Stimulated activated CD4-positive, alpha-beta T cell treated with anti-CD3 and anti-CD28 coated beads, Interleukin-4, amount 100 ng/mL, for 48 hours (primary cell): ENCODE data around the gene CCDC183.
"Not testable (repeated sequence)": the region's sequence is repeated elsewhere in the genome, so short reads cannot be mapped to it uniquely, and the experiment has no call there.

Experiments used
- DNase-seq, 2 donors: peaks; one replicate each; pipeline ENCODE4 v3.0.0-alpha.2; 2020; ENCODE audit warnings: low read depth in 2 of 2

CCDC183 gene

DNA sequence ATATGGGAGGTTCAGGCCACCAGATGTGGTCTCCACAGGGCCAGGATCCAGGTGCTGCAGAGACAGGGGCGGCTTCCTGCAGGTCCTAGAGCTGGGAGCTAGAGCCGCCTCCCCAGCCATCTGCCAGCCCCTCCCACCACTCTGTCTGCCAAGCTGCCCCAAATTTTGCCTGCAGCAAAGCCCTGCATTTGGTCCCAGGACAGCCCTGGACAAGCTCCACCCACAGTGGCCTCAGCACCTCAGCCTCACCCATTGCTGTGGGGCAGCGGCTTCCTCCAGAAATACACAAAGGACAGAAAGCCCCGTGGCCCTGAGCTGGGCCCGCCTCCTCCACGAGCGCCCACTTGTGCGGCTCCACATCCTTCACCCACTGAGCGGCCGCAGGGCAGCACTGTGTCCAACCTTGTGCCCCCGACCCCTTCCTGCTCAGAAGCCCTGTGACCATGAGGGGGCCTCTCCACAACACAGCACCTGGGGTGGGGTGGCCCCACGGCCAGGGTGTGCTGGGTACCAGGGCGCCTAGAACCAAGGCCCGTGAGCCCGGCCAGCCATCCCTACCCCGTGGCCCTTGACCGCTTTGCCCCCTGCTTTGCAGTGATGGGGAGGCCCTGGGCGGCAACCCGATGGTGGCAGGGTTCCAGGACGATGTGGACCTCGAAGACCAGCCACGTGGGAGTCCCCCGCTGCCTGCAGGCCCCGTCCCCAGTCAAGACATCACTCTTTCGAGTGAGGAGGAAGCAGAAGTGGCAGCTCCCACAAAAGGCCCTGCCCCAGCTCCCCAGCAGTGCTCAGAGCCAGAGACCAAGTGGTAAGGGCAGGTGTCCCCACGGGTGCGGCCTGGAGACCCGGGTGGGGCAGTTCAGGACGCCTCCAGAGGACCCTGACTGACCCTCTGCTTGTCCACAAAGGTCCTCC lies 42.4 kb downstream of the CCDC183 start:
- DNase-seq: no peak

- DNase-seq: no peak
These were observed 43.3 kb downstream of the CCDC183 start for GRCh38 chr9:136839229-136840139.

DNA sequence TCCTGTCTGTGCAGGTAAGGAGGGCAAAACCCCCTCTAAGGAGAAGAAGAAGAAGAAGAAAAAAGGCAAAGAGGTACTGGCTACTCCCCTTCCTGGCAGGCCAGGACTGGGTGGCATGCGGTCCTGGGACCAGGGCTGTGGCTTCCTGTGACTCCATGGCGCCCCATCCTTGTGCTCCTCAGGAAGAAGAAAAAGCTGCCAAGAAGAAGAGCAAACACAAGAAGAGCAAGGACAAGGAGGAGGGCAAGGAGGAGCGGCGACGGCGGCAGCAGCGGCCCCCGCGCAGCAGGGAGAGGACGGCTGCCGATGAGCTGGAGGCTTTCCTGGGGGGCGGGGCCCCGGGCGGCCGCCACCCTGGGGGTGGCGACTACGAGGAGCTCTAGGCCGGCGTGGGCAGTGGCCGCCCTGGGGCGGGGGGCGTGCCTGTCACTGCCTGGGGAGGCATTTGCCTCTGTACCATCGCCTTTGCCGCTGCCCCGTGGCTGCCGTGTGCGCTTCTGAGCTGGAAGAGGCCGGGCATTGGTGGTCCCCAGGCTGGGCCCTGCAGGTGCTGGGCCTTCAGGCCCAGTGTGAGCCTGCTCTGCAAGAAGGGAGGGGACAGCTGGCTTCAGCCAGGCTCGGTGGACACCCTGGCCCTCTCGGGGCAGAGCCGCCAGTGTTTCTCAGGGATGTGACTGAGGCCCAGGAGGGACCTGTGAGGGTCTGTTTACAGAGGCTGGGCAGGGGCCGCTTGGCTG lies 44.2 kb downstream of the CCDC183 start:
- DNase-seq: no peak

DNA sequence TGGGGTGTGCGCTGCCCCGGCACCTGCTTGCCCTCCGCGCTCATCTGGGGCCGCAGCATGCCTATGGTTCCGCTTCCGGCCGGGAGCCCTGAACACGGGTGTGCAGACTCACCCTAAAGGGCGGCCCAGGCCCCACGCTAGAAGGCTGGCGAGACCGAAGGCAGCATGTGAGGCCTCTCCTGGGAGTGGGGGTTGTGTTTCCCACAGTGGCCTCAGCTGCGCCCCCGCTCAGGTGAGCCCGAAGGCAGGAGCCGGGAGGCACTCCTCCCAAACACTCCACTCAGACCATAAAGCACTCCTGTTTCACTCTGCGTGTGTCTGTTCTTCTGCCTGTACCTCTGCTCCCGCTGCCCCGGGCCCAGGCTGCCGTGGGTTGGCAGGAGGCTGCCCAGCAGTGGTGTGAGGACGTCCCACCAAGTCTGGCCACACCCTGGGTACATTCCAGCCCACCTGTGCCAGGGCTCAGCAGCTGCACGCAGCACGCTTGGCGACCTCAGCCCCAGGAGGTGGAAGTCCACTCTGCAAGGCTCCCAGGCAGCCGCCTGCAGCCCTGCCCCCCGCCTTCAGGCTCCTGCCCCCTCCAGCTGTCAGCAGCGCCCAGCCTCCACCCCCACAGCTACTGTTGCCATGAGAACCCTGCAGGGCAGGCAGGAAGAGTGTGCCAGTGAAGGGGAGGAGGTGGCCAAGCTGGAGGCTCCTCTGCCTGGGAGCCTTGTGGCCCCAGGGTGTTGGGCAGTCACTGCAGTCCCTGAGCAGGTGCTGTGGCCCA lies 44.9 kb downstream of the CCDC183 start:
- DNase-seq: no peak

DNA sequence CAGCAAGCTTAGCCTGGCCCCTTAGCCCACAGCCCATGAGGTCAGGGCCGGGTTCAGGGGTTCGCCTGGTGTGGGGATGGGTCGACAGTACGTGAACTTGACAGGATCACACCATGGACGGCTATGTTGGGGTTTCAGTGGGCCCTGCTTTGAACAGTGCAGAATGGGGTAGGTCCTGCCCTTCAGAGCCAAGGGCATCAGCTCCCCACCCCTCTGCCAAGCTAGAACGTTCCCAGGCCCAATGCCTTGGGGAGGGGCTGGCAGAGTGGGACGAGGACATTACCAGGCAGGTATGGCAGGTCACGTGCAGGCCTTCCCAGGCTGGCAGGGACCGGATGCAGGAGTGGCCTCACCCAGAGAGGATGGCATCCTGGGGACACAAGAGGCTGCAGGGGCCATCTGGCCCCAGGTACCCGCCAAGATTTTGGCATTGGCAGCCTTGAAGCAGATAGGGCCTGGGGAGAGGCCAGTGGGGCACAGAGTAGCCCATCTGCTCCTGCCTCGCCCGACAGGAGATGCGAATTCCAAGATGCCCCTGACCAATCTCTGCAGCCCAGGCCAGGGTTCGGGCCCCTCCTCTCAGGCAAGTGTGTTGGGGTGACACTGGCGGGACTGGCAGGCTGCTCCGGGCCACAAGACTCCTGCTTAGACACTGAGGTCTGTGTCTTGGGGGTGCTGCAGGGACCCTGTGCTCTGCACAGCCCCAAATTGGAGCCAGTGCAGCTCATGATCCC lies 45.7 kb downstream of the CCDC183 start:
- not testable (repeated sequence) for DNase-seq

- peak; percentile 73 to 78 for DNase-seq
These were observed 46.3 kb downstream of the CCDC183 start, which contains the start of gene AJM1 for GRCh38 chr9:136842380-136842948. AJM1 (plus strand) TSS chr9:136842478; CDS start chr9:136844415, 1,937 bp downstream.

DNA sequence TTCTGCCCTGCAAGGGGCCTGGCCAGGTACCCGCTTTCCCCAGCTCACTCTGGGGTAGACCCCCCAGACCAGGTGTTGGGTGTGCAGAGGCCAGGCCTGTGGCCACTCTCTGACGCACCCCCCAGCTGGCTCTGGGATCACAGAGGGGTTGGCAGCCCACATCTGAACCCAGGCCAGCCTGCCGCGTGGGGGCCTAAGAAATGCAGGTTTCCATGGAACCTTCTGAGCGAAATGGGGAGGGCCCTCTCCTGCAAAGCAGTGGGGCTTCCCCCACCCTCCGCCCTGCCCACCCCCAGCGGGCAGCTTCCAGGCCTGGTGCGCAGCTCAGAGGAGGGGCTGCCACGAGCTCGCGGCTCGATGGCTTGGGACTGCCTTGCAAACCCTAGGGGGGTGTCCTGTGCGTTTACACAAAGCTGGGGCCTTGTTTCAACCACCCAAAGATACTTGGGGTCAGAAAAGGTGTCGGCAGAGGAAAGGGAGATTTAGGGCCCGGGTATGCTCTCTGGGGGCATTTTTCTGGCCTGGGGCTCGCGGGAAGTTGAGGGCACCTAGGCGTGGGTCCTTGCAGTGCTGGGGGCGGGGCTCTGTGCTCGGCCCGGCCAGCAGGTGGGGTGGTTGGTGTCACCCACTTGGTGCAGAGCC lies 47.1 kb downstream of the CCDC183 start:
- not testable (repeated sequence) for DNase-seq

DNA sequence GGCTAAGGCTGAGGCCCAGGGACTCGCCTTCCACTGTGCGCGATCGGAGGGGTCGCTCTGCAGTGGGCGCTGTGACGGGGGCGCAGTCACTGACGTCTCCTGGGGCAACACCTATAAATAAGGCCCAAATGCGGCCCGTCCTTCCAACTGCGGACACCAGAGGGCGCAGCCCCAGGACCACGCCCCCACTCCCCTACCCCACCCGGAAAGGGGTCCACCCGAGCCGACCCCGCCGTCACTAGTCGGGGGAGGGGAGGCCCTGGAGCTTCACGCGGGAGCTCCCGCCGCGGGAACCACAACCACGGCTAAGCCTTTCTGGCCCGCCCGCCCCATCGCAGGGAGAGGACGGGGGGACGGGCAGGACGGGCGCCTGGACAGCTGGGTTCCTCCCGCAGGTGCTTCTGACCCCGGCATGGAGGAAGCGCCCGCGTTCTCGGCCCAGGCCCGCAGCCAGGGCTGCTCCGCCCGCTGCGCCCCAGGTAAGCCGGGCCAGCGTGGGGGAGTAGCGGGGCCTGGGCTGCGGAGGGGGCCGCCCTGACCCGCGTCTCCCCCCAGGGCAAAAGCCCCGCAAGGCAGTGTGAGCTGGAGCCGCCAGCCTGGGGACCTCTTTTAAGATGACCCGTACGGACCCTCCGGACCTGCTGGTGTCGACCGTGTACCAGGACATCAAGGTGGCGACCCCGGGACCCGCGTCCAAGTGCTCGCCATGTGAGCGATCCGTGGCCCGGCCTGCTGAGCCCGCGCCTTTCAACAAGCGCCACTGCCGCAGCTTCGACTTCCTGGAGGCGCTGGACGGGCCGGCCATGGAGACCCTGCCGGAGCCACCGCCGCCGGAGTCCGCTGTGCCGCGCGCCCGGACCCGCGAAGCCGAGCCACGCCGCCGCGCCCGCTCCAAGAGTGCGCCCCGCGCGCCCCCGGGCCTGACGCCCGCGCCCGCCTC lies 47.9 kb downstream of the CCDC183 start:
- DNase-seq: peak; percentile 53 to 62

DNA sequence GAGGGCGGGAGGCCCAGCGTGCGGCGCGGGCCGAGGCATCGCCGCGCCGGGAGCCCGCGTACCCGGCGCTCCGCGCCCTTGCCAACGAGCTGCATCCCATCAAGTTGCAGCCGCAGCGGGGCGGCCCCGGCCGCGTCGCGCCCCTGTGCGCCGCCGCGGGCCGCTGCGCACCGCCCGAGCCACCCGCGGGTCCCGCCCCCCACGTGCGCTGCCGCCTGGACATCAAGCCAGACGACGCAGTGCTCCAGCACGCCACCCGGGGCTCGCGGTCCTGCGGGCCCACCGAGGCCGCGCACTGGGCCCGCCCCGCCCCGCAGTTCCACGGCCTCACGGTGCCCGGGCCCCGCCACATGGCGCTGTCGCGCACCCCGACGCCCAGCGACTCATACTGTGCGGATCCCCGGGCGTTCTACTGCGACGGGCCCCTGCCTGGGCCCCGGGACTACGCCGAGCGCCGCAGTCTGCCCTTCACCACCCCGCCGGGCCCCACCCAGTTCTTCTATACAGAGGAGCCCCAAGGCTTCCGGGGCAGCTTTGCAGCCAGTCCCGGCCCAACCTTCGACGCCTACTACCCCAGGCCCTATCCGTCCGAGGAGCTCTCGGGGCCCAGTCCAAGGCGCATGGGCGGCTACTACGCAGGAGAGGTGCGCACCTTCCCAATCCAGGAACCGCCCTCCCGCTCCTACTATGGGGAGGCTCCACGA lies 48.8 kb downstream of the CCDC183 start:
- DNase-seq: no peak

DNA sequence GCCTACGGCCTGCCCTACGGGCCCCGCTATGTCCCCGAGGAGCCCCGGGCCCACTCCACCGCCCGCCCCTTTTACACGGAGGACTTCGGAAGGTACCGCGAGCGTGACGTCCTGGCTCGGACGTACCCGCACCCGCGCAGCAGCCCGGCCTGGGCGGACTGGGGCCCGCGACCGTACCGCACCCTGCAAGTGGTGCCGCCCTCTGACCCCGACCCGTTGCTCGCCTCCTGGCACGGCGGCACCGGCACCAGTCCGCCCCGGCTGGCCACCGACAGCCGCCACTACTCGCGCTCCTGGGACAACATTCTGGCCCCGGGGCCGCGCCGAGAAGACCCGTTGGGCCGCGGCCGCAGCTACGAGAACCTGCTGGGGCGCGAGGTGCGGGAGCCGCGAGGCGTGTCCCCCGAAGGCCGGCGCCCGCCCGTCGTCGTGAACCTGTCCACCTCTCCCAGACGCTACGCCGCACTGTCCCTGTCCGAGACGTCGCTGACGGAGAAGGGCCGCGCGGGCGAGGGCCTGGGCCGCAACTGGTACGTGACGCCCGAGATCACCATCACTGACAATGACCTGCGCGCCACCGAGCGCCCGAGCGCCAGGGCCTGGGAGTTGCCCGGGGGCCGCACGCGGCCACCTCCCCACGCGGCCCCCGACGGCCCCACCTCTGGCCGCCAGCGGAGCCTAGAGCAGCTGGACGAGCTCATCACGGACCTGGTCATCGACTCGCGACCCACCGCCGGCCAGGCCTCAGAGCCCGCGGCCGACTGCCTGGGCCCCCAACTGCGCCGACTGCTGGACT lies 49.5 kb downstream of the CCDC183 start:
- no peak for DNase-seq

GRCh38 chr9:136846376-136847087 lies 50.4 kb downstream of the CCDC183 start:
- DNase-seq: no peak

- DNase-seq: no peak
These were observed 51.1 kb downstream of the CCDC183 start for GRCh38 chr9:136847088-136847825.

- peak; percentile 80 to 87 for DNase-seq
These were observed 51.8 kb downstream of the CCDC183 start for GRCh38 chr9:136847826-136848392.

DNA sequence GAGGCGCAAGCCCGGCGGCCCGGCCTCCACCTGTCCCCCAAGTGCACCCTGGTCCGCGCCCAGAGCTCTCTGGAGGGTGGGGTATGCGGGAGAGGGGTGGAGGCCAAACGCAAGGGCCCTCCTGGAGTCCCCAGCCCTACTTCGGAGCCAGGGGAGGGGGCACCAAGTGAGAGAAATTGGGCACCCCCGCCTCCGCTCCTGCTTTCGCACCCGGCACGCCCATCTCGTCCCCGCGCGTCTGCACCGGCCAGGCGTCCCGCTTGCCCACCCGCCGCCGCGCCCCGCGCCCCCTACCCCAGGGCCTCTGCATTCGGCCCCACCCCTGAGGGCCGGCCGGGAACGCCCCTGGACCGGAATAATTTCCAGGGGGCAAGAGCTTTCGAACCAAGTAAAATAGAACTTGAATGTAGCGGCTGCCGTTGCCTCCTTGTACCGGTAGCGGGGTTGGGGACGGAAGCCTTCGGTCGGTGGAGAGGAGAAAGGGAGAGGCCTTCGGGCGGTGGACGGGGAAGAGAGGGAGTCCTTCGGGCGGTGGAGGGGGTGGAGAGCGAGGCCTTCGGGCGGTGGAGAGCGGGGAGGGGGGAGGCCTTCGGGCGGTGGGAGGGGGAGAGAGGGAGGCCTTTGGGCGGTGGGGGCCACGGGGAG lies 52.4 kb downstream of the CCDC183 start:
- DNase-seq: no peak
